ENCODE data around the gene ODAD4. TPM values are rescaled to one million over a fixed set of nuclear protein-coding genes. Genes with fewer than 3 reads are reported as not detected.

Gene ODAD4
- total RNA-seq (1 to 10 TPM in 2 of 4 donors, under 1 TPM in 2; 0.71 to 2.0 (median 1.2) TPM), polyA plus RNA-seq (0.72 TPM)
- long read RNA-seq, donor 1, partial matches to known transcripts = 0 of 4 reads
- long read RNA-seq, donor 1, other reads (novel, unspliced or antisense) = 1 of 4 reads
- long read RNA-seq, donor 2, partial matches to known transcripts = 0 of 1 reads
- long read RNA-seq, donor 2, other reads (novel, unspliced or antisense) = 1 of 1 reads
- long read RNA-seq, donor 3, partial matches to known transcripts = 0 of 4 reads
- long read RNA-seq, donor 3, other reads (novel, unspliced or antisense) = 1 of 4 reads
- long read RNA-seq, donor 4, partial matches to known transcripts = 3 of 4 reads
- long read RNA-seq, donor 4, other reads (novel, unspliced or antisense) = 0 of 4 reads

- Histone ChIP-seq H3K4me3 (ENCODE audit: low read length) (peak within 1 kb of the TSS; percentile 45), H3K27me3 (ENCODE audit: control insufficient read depth, insufficient read depth) (no peaks in the 10 kb centered on the region), H3K27ac (ENCODE audit: low read length) (peak within 1 kb of the TSS; percentile 77), H3K4me1 (ENCODE audit: control insufficient read depth, insufficient read depth, low read length) (no peaks in the 10 kb centered on the region), H3K9me3 (ENCODE audit: control insufficient read depth, low read length) (no peaks in the 10 kb centered on the region)
- ATAC-seq (peak; percentile 98), DNase-seq (peak; percentile 98 to 99 (median 99))
- intact Hi-C loops (cut with DNase I) = no loop called here
- WGBS = 2% methylated on average over 43 of the region's 43 CpGs
Observed at GRCh38 chr17:41930009-41930832, at the start of gene ODAD4. ODAD4 (plus strand) TSS chr17:41930617; CDS start chr17:41930724, 107 bp downstream.

DNA sequence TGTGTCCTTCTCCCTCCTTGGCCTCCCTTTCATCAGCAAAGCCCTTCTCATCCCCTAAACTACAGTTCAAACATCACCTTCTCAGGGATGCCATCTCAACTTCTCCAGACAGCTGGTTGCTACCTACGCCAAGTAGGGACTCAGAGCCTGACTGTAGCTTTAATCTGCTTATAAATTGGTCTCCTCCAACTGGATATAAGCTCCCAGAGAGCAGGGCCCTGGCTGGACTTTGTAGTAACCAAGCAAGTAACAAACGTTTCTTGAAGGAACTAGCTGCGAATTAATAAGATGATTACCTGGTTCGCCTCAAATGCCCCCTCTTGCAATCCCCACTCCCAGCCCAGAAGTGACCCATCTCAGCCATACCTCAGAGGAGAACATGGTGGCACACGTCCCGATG lies 47.7 kb upstream of the ODAD4 start:
- Histone ChIP-seq H3K27me3 (ENCODE audit: control insufficient read depth, insufficient read depth) (no peaks in the 10 kb centered on the region), H3K9me3 (ENCODE audit: control insufficient read depth, low read length) (no peaks in the 10 kb centered on the region), H3K4me3 (ENCODE audit: low read length) (no peak overlapping the region), H3K4me1 (ENCODE audit: control insufficient read depth, insufficient read depth, low read length) (no peaks in the 10 kb centered on the region), H3K27ac (ENCODE audit: low read length) (no peak overlapping the region)
- no peak for DNase-seq
- no peak for ATAC-seq
- intact Hi-C loops (cut with DNase I) = no loop called here
- 89% methylated on average over 6 of the region's 6 CpGs for WGBS

DNA sequence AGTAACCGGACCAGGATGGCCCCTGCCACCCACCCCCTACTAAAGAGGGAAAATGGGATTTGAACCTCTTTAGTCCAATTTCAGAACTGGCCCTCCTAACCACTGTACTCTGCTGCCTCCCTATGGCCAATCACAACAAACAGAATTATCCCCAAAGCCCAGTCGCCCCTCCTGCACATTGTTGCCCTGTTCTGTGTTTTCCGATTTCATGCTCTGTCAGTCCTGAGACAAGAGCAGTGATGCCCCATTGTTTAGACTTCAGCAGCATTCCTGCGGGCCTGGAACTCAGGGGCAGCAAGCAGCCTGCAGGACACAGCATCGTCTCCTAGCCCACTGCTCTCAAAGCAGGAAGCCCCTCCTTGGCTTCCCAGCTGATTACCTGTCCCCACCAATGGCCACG lies 44.7 kb upstream of the ODAD4 start:
- 77% methylated on average over 6 of the region's 6 CpGs for WGBS
- ATAC-seq (no peak), DNase-seq (no peak)
- no peak overlapping the region for H3K4me3 ChIP-seq (ENCODE audit: low read length)
- H3K27me3 ChIP-seq (ENCODE audit: control insufficient read depth, insufficient read depth) = no peaks in the 10 kb centered on the region
- H3K4me1 ChIP-seq (ENCODE audit: control insufficient read depth, insufficient read depth, low read length) = no peaks in the 10 kb centered on the region
- intact Hi-C loops (cut with DNase I) = no loop called here
- no peaks in the 10 kb centered on the region for H3K9me3 ChIP-seq (ENCODE audit: control insufficient read depth, low read length)
- no peak overlapping the region for H3K27ac ChIP-seq (ENCODE audit: low read length)

DNA sequence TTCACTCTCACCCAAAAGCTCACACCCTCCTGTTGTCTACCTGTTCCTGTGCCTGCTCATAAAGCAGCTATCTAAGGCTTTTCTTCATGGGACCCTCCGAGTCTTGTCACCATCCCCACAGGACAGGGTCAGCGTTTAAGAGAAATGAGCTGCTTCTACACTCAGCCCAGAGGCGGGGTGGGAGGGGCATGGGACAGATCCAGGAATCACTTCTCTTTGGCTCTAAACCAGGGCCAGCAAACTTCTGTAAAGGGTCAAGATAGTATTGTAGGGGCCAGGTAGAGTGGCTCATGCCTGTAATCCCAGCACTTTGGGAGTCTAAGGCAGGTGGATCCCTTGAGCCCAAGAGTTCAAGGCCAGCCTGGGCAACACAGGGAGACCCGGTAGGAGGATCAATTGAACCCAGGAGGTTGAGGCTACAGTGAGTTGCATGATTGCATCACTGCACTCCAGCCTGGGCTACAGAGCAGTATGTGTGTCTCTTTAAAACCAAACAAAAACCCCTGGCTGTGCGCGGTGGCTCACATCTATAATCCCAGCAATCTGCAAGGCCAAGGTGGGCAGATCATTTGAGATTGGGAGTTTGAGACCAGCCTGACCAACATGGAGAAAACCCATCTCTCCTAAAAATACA lies 42.0 kb upstream of the ODAD4 start:
- intact Hi-C loops (cut with DNase I) = no loop called here
- Histone ChIP-seq H3K4me3 (ENCODE audit: low read length) (no peak overlapping the region), H3K27ac (ENCODE audit: low read length) (no peak overlapping the region), H3K27me3 (ENCODE audit: control insufficient read depth, insufficient read depth) (no peaks in the 10 kb centered on the region), H3K4me1 (ENCODE audit: control insufficient read depth, insufficient read depth, low read length) (no peaks in the 10 kb centered on the region), H3K9me3 (ENCODE audit: control insufficient read depth, low read length) (no peaks in the 10 kb centered on the region)
- ATAC-seq = no peak
- WGBS = 84% methylated on average over 6 of the region's 6 CpGs
- peak in 1 of 3 donors; percentile 58 for DNase-seq

GRCh38 chr17:41891135-41892020 lies 39.0 kb upstream of the ODAD4 start:
- Histone ChIP-seq H3K9me3 (ENCODE audit: control insufficient read depth, low read length) (no peaks in the 10 kb centered on the region), H3K4me1 (ENCODE audit: control insufficient read depth, insufficient read depth, low read length) (no peaks in the 10 kb centered on the region), H3K27ac (ENCODE audit: low read length) (no peak overlapping the region), H3K27me3 (ENCODE audit: control insufficient read depth, insufficient read depth) (no peaks in the 10 kb centered on the region), H3K4me3 (ENCODE audit: low read length) (no peak overlapping the region)
- intact Hi-C loops (cut with DNase I) = no loop called here
- ATAC-seq = no peak
- WGBS = 95% methylated on average over 7 of the region's 7 CpGs
- no peak for DNase-seq

- intact Hi-C loops (cut with DNase I) = no loop called here
- no peaks in the 10 kb centered on the region for H3K27me3 ChIP-seq (ENCODE audit: control insufficient read depth, insufficient read depth)
- no peaks in the 10 kb centered on the region for H3K9me3 ChIP-seq (ENCODE audit: control insufficient read depth, low read length)
- no peaks in the 10 kb centered on the region for H3K4me1 ChIP-seq (ENCODE audit: control insufficient read depth, insufficient read depth, low read length)
- ATAC-seq (no peak), DNase-seq (no peak)
- H3K4me3 ChIP-seq (ENCODE audit: low read length) = no peak overlapping the region
- no peak overlapping the region for H3K27ac ChIP-seq (ENCODE audit: low read length)
- 95% methylated on average over 4 of the region's 4 CpGs for WGBS
Observed at GRCh38 chr17:41892021-41892376, 38.4 kb upstream of the ODAD4 start.

GRCh38 chr17:41893384-41893783 lies 37.0 kb upstream of the ODAD4 start:
- no peak for ATAC-seq
- DNase-seq = no peak
- H3K4me1 ChIP-seq (ENCODE audit: control insufficient read depth, insufficient read depth, low read length) = no peaks in the 10 kb centered on the region
- intact Hi-C loops (cut with DNase I) = no loop called here
- H3K27ac ChIP-seq (ENCODE audit: low read length) = no peak overlapping the region
- H3K27me3 ChIP-seq (ENCODE audit: control insufficient read depth, insufficient read depth) = no peaks in the 10 kb centered on the region
- H3K9me3 ChIP-seq (ENCODE audit: control insufficient read depth, low read length) = no peaks in the 10 kb centered on the region
- WGBS = 77% methylated on average over 3 of the region's 3 CpGs
- no peak overlapping the region for H3K4me3 ChIP-seq (ENCODE audit: low read length)

DNA sequence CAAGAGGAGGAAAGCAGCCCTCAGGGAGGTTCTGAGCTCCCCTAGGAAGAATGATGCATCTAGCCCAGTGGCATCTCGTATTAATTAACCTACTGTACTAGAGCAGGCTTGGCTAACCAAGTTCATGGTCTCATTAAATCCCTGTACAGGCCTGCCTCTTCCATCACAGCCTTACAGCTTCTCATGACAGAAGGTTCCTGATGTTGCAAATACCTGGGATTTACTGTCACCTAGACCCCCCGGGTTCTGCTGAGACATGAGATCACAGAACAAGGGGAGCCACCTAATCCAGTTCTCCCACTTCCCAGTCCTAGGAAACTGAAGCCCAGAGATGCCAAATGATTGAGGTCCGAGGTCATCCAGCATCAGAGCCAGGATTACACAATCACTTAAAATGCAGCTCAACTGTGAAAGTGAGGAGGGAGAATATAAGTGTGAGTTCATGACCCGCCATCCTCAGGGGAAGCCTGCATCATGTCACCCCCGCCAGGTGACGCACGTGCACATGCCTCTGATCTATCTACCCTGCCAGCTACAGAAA lies 35.6 kb upstream of the ODAD4 start:
- H3K4me1 ChIP-seq (ENCODE audit: control insufficient read depth, insufficient read depth, low read length) = no peaks in the 10 kb centered on the region
- ATAC-seq (peak; percentile 54 to 73), DNase-seq (peak; percentile 45 to 70 (median 69))
- H3K4me3 ChIP-seq (ENCODE audit: low read length) = no peak overlapping the region
- 54% methylated on average over 7 of the region's 7 CpGs for WGBS
- H3K27me3 ChIP-seq (ENCODE audit: control insufficient read depth, insufficient read depth) = no peaks in the 10 kb centered on the region
- no peaks in the 10 kb centered on the region for H3K9me3 ChIP-seq (ENCODE audit: control insufficient read depth, low read length)
- intact Hi-C loops (cut with DNase I) = no loop called here
- peak overlapping the region; percentile 77 for H3K27ac ChIP-seq (ENCODE audit: low read length)

- no peaks in the 10 kb centered on the region for H3K27me3 ChIP-seq (ENCODE audit: control insufficient read depth, insufficient read depth)
- peak; percentile 68 to 82 (median 72) for DNase-seq
- H3K27ac ChIP-seq (ENCODE audit: low read length) = peak overlapping the region; percentile 77
- no peaks in the 10 kb centered on the region for H3K9me3 ChIP-seq (ENCODE audit: control insufficient read depth, low read length)
- intact Hi-C loops (cut with DNase I) = no loop called here
- H3K4me1 ChIP-seq (ENCODE audit: control insufficient read depth, insufficient read depth, low read length) = no peaks in the 10 kb centered on the region
- ATAC-seq = peak; percentile 66 to 73
- H3K4me3 ChIP-seq (ENCODE audit: low read length) = no peak overlapping the region
- 64% methylated on average over 5 of the region's 5 CpGs for WGBS
Observed at GRCh38 chr17:41895617-41896016, 34.8 kb upstream of the ODAD4 start.

DNA sequence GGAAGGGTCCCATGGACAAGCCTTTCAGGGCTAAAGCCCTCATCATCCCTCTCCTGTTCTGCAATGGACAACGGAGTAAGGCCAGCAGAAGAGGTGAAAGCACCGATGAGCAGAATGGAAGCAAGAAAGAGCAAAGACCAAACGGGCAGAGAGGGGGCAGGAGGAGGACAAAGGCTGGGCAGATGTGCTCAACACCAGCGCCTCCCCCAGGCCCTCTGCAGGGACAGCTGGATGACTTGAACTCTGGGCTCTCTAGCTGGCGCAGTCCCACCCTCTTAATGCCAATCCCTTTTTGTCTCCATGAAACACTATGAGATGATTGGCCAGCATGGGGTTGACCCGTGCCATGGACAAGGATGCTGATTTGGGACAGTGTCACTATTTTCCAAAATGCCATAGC lies 33.7 kb upstream of the ODAD4 start:
- no peak for DNase-seq
- Histone ChIP-seq H3K4me3 (ENCODE audit: low read length) (no peak overlapping the region), H3K27me3 (ENCODE audit: control insufficient read depth, insufficient read depth) (no peaks in the 10 kb centered on the region), H3K27ac (ENCODE audit: low read length) (no peak overlapping the region), H3K9me3 (ENCODE audit: control insufficient read depth, low read length) (no peaks in the 10 kb centered on the region), H3K4me1 (ENCODE audit: control insufficient read depth, insufficient read depth, low read length) (no peaks in the 10 kb centered on the region)
- no peak for ATAC-seq
- WGBS = 91% methylated on average over 6 of the region's 6 CpGs
- intact Hi-C loops (cut with DNase I) = no loop called here

All from right cardiac atrium (tissue), 5 donors.